ENCODE data around the gene MSI2.

The MSI2 gene

GRCh38 chr17:57440522-57441269, 184.4 kb downstream of the MSI2 start:
- peak; percentile 95 for DNase-seq (ENCODE audit: low spot score)

GRCh38 chr17:57441270-57441600, 184.9 kb downstream of the MSI2 start:
- no peak for DNase-seq (ENCODE audit: low spot score)

GRCh38 chr17:57442401-57442823, 186.1 kb downstream of the MSI2 start:
- peak; percentile 96 for DNase-seq (ENCODE audit: low spot score)

GRCh38 chr17:57442914-57443571, 186.7 kb downstream of the MSI2 start:
- no peak for DNase-seq (ENCODE audit: low spot score)

- DNase-seq (ENCODE audit: low spot score), result no peak
These were observed 187.5 kb downstream of the MSI2 start for GRCh38 chr17:57443781-57444180.

GRCh38 chr17:57444682-57445450, 188.5 kb downstream of the MSI2 start:
- DNase-seq (ENCODE audit: low spot score), result no peak

GRCh38 chr17:57445772-57446472, 189.6 kb downstream of the MSI2 start:
- DNase-seq (ENCODE audit: low spot score), result no peak

- no peak for DNase-seq (ENCODE audit: low spot score)
These were observed 191.2 kb downstream of the MSI2 start for GRCh38 chr17:57447357-57447989.

- DNase-seq (ENCODE audit: low spot score), result no peak
These were observed 191.9 kb downstream of the MSI2 start for GRCh38 chr17:57447990-57448758.

- no peak for DNase-seq (ENCODE audit: low spot score)
These were observed 192.5 kb downstream of the MSI2 start for GRCh38 chr17:57448759-57449283.

GRCh38 chr17:57451191-57451590, 194.9 kb downstream of the MSI2 start:
- DNase-seq (ENCODE audit: low spot score), result no peak

GRCh38 chr17:57451643-57452042, 195.3 kb downstream of the MSI2 start:
- no peak for DNase-seq (ENCODE audit: low spot score)

- no peak for DNase-seq (ENCODE audit: low spot score)
These were observed 197.6 kb downstream of the MSI2 start for GRCh38 chr17:57453841-57454425.

- DNase-seq (ENCODE audit: low spot score), result no peak
These were observed 198.4 kb downstream of the MSI2 start for GRCh38 chr17:57454729-57455062.

- no peak for DNase-seq (ENCODE audit: low spot score)
These were observed 199.0 kb downstream of the MSI2 start for GRCh38 chr17:57455063-57455914.

GRCh38 chr17:57456622-57457021, 200.3 kb downstream of the MSI2 start:
- no peak for DNase-seq (ENCODE audit: low spot score)

- no peak for DNase-seq (ENCODE audit: low spot score)
These were observed 200.9 kb downstream of the MSI2 start for GRCh38 chr17:57457188-57457587.

GRCh38 chr17:57458718-57459285, 202.5 kb downstream of the MSI2 start:
- DNase-seq (ENCODE audit: low spot score), result no peak

- no peak for DNase-seq (ENCODE audit: low spot score)
These were observed 203.1 kb downstream of the MSI2 start for GRCh38 chr17:57459286-57459915.

All from COLO829 (cell line).